Smooth muscle cell of the brain vasculature (primary cell): ENCODE data around the gene ARHGEF17.

ENCODE experiments used
- DNase-seq: peaks from one replicate; pipeline ENCODE4 v3.0.0-alpha.2; 2012; ENCODE audit warnings: low read depth, low spot score

The ARHGEF17 gene

GRCh38 chr11:73314117-73314961, 6.3 kb downstream of the ARHGEF17 start:
- DNase-seq, result no peak

- no peak for DNase-seq
Observed at GRCh38 chr11:73315293-73316020, 7.4 kb downstream of the ARHGEF17 start.

- DNase-seq, result no peak
Observed at GRCh38 chr11:73316422-73316821, 8.3 kb downstream of the ARHGEF17 start.

GRCh38 chr11:73317373-73317772, 9.3 kb downstream of the ARHGEF17 start:
- DNase-seq, result no peak

- DNase-seq, result no peak
Observed at GRCh38 chr11:73317803-73318202, 9.7 kb downstream of the ARHGEF17 start.

- no peak for DNase-seq
Observed at GRCh38 chr11:73318501-73319011, 10.5 kb downstream of the ARHGEF17 start.

- no peak for DNase-seq
Observed at GRCh38 chr11:73320763-73321603, 12.9 kb downstream of the ARHGEF17 start.

GRCh38 chr11:73321604-73322381, 13.7 kb downstream of the ARHGEF17 start:
- peak; percentile 65 for DNase-seq

- DNase-seq, result peak; percentile 59
Observed at GRCh38 chr11:73322382-73323306, 14.6 kb downstream of the ARHGEF17 start.

- no peak for DNase-seq
Observed at GRCh38 chr11:73323464-73323863, 15.4 kb downstream of the ARHGEF17 start.

GRCh38 chr11:73324116-73324515, 16.0 kb downstream of the ARHGEF17 start:
- no peak for DNase-seq

- no peak for DNase-seq
Observed at GRCh38 chr11:73324665-73325035, 16.6 kb downstream of the ARHGEF17 start.

- DNase-seq, result no peak
Observed at GRCh38 chr11:73325036-73325981, 17.2 kb downstream of the ARHGEF17 start.

GRCh38 chr11:73326929-73327811, 19.1 kb downstream of the ARHGEF17 start:
- no peak for DNase-seq

- no peak for DNase-seq
Observed at GRCh38 chr11:73327812-73328364, 19.8 kb downstream of the ARHGEF17 start.

- no peak for DNase-seq
Observed at GRCh38 chr11:73330569-73331093, 22.6 kb downstream of the ARHGEF17 start.
